GM21737 (cell line): Measurements from ENCODE around the gene MGRN1.
A peak's percentile ranks its signal among the peaks of the same experiment; 100 is the strongest.

Experiments used
- ATAC-seq: cut with Tn5 transposase; IDR thresholded peaks from one replicate; pipeline ENCODE4 v1.9.1; 2021; ENCODE audit warnings: mild to moderate bottlenecking, moderate library complexity; ENCODE audit not compliant: unreplicated experiment

Gene MGRN1

GRCh38 chr16:4624015-4624826, at the start of gene MGRN1:
TSS of gene MGRN1 (plus strand) at chr16:4624826. CDS start at chr16:4624961, 135 bp downstream.
- ATAC-seq, result peak; percentile 68

- no peak for ATAC-seq
Measured at GRCh38 chr16:4574919-4575705, 49.5 kb upstream of the MGRN1 start.

- no peak for ATAC-seq
Measured at GRCh38 chr16:4576008-4576407, 48.6 kb upstream of the MGRN1 start.

- no peak for ATAC-seq
Measured at GRCh38 chr16:4578961-4579530, 45.6 kb upstream of the MGRN1 start.

GRCh38 chr16:4580250-4580649, 44.4 kb upstream of the MGRN1 start:
- ATAC-seq, result no peak

GRCh38 chr16:4583906-4584305, 40.7 kb upstream of the MGRN1 start:
- ATAC-seq, result no peak

- no peak for ATAC-seq
Measured at GRCh38 chr16:4586291-4586690, 38.3 kb upstream of the MGRN1 start.

- no peak for ATAC-seq
Measured at GRCh38 chr16:4588386-4588785, 36.2 kb upstream of the MGRN1 start.

GRCh38 chr16:4588961-4589360, 35.7 kb upstream of the MGRN1 start:
- ATAC-seq, result no peak

GRCh38 chr16:4591191-4591590, 33.4 kb upstream of the MGRN1 start:
- ATAC-seq, result no peak

GRCh38 chr16:4591706-4592470, 32.7 kb upstream of the MGRN1 start:
- ATAC-seq, result no peak

GRCh38 chr16:4593086-4593485, 31.5 kb upstream of the MGRN1 start:
- no peak for ATAC-seq

- no peak for ATAC-seq
Measured at GRCh38 chr16:4594433-4595410, 29.9 kb upstream of the MGRN1 start.

GRCh38 chr16:4597174-4597573, 27.5 kb upstream of the MGRN1 start:
- ATAC-seq, result no peak

- ATAC-seq, result no peak
Measured at GRCh38 chr16:4599037-4599436, 25.6 kb upstream of the MGRN1 start.

- no peak for ATAC-seq
Measured at GRCh38 chr16:4599545-4599944, 25.1 kb upstream of the MGRN1 start.

GRCh38 chr16:4601036-4601863, 23.4 kb upstream of the MGRN1 start:
- no peak for ATAC-seq

- no peak for ATAC-seq
Measured at GRCh38 chr16:4601864-4602186, 22.8 kb upstream of the MGRN1 start.

GRCh38 chr16:4602331-4602730, 22.3 kb upstream of the MGRN1 start:
- ATAC-seq, result no peak
